ENCODE data around the gene OR5W2.
"Not testable (repeated sequence)": the region's sequence is repeated elsewhere in the genome, so short reads cannot be mapped to it uniquely, and the experiment has no call there.

Gene OR5W2

DNA sequence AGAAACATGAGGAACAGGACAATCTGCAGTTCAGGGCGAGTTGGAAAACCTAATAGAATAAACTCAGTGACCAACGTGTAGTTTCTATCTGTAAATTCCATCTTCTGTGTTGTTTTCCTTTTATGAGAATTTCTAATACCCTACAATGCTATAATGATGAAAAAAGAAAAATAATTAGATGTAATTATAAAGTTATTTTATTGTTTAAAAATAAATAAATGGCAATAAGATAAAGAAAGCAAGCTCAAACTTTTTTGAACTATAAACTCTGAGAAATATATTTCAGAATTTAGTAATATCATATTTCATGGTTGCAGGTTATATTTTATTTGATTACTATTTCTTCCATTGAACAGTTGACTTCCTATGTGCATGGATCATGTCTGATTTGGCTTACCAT lies 21.9 kb upstream of the OR5W2 start, which contains the start of gene OR5I1:
TSS of gene OR5I1 (minus strand) at position 101 of the 400 bp plus-strand sequence. CDS start at position 101, 0 bp downstream.
- TF ChIP-seq POLR2AphosphoS5 (IDR thresholded peaks at IDR 0.05; ENCODE audit: low read depth, low read length) (no peak), FOXP2 (optimal IDR thresholded peaks at IDR 0.05; ENCODE audit: borderline replicate concordance, extremely low read depth, extremely low read length, insufficient read depth) (no peak), SIN3A (IDR thresholded peaks at IDR 0.05; ENCODE audit: borderline replicate concordance, insufficient read depth, low read length) (no peak), TAF1 (IDR thresholded peaks at IDR 0.05; ENCODE audit: borderline replicate concordance, insufficient read depth, low read length) (no peak)
- TF ChIP-seq, protein P1, sequence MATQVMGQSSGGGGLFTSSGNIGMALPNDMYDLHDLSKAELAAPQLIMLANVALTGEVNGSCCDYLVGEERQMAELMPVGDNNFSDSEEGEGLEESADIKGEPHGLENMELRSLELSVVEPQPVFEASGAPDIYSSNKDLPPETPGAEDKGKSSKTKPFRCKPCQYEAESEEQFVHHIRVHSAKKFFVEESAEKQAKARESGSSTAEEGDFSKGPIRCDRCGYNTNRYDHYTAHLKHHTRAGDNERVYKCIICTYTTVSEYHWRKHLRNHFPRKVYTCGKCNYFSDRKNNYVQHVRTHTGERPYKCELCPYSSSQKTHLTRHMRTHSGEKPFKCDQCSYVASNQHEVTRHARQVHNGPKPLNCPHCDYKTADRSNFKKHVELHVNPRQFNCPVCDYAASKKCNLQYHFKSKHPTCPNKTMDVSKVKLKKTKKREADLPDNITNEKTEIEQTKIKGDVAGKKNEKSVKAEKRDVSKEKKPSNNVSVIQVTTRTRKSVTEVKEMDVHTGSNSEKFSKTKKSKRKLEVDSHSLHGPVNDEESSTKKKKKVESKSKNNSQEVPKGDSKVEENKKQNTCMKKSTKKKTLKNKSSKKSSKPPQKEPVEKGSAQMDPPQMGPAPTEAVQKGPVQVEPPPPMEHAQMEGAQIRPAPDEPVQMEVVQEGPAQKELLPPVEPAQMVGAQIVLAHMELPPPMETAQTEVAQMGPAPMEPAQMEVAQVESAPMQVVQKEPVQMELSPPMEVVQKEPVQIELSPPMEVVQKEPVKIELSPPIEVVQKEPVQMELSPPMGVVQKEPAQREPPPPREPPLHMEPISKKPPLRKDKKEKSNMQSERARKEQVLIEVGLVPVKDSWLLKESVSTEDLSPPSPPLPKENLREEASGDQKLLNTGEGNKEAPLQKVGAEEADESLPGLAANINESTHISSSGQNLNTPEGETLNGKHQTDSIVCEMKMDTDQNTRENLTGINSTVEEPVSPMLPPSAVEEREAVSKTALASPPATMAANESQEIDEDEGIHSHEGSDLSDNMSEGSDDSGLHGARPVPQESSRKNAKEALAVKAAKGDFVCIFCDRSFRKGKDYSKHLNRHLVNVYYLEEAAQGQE (IDR thresholded peaks at IDR 0.05; ENCODE audit: insufficient read depth in 1 of 2, low read depth in 2 of 2, low read length in 2 of 2) = no peak

DNA sequence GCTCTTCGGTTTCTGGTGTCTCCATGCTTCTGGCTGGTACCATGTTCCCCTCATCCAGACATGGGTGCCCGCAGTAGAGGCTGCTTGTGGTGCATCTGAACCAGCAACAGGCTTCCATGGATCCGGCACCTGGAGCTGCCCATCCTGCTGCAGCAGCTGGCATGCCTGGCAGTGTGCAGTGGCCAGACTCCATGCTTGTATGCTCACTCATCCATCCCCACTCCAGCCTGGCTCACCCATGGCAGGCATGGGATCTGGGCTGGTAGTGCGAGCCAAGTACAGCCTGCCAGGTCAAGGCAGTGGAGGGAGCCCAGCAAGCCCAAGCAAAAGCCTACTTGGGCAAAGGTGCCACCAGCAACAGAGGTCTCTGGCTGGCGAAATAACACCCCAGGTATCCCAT lies 6.2 kb upstream of the OR5W2 start:
- TF ChIP-seq SIN3A (IDR thresholded peaks at IDR 0.05; ENCODE audit: borderline replicate concordance, insufficient read depth, low read length) = no peak
- no peak for TF ChIP-seq FOXP2 (optimal IDR thresholded peaks at IDR 0.05; ENCODE audit: borderline replicate concordance, extremely low read depth, extremely low read length, insufficient read depth)
- no peak for TF ChIP-seq POLR2AphosphoS5 (IDR thresholded peaks at IDR 0.05; ENCODE audit: low read depth, low read length)
- TF ChIP-seq TAF1 (IDR thresholded peaks at IDR 0.05; ENCODE audit: borderline replicate concordance, insufficient read depth, low read length) = no peak
- TF ChIP-seq, protein P1 (IDR thresholded peaks at IDR 0.05; ENCODE audit: insufficient read depth in 1 of 2, low read depth in 2 of 2, low read length in 2 of 2) = no peak

DNA sequence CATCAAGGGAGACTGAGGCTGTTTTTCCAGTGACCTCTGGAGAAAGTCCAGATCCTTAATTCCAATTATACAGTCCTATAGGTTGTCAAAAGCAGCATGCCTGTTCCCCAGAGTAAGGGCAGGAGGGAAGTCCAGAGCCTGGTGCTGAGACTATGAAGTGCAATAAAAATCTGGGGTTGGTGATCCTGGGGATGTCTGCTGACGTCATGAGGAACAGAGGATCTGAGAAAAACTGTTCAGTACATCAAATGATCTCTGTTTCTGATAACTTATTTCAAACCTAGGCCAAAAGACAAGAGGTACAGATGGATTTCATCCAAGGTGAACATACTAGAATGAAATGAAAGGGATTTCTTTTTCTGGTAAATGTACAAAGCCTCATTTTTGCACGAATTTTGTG lies 12.1 kb downstream of the OR5W2 start:
- TF ChIP-seq SIN3A (IDR thresholded peaks at IDR 0.05; ENCODE audit: borderline replicate concordance, insufficient read depth, low read length) (no peak), FOXP2 (optimal IDR thresholded peaks at IDR 0.05; ENCODE audit: borderline replicate concordance, extremely low read depth, extremely low read length, insufficient read depth) (no peak), POLR2AphosphoS5 (IDR thresholded peaks at IDR 0.05; ENCODE audit: low read depth, low read length) (no peak), TAF1 (IDR thresholded peaks at IDR 0.05; ENCODE audit: borderline replicate concordance, insufficient read depth, low read length) (no peak)
- TF ChIP-seq, protein P1 (IDR thresholded peaks at IDR 0.05; ENCODE audit: insufficient read depth in 1 of 2, low read depth in 2 of 2, low read length in 2 of 2) = no peak

DNA sequence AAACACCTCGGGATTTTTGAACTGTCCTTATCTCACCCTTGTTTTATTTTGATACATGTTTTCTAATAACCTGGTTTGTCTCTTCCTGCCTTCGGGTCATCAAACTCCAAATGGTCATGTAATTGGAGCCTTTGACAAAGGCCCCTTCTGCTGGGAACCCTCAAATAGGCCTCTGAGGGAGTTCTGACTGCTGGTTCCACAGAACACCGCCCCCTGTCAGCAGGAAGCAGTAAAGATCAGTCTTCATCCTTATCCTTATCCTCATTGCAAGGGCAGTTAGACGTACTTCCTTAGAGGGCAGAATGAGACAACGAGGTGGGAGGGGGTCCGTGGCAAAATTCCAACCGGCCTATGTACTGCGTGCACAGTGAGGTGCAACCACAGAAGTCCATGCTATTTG lies 19.2 kb downstream of the OR5W2 start:
- no peak for TF ChIP-seq FOXP2 (optimal IDR thresholded peaks at IDR 0.05; ENCODE audit: borderline replicate concordance, extremely low read depth, extremely low read length, insufficient read depth)
- no peak for TF ChIP-seq TAF1 (IDR thresholded peaks at IDR 0.05; ENCODE audit: borderline replicate concordance, insufficient read depth, low read length)
- TF ChIP-seq SIN3A (IDR thresholded peaks at IDR 0.05; ENCODE audit: borderline replicate concordance, insufficient read depth, low read length) = no peak
- no peak for TF ChIP-seq POLR2AphosphoS5 (IDR thresholded peaks at IDR 0.05; ENCODE audit: low read depth, low read length)
- TF ChIP-seq, protein P1 (IDR thresholded peaks at IDR 0.05; ENCODE audit: insufficient read depth in 1 of 2, low read depth in 2 of 2, low read length in 2 of 2) = no peak

DNA sequence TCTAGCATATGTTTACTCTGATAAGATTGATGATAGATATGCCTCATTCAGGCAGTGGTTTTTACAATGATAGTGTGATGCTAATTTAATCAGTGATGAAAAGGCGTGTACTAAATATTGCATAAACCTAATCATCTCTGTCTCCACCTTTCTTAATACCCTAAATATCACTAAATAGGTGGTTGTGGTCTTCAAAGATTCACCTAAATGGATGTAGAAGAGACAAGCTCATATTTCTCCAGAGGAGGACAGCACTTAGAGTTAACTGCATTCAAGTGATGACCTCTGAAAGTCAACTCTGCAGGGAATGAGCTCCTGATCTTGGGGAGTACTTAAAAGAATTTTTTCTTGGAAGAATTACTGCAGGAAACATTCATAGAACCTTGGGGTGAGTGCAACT lies 31.4 kb downstream of the OR5W2 start, which contains the start of gene TRIM51:
TSS of gene TRIM51 (plus strand) at position 301 of the 400 bp plus-strand sequence. CDS start 2,132 bp downstream, outside the sequence.
- not testable (repeated sequence) for TF ChIP-seq FOXP2 (optimal IDR thresholded peaks at IDR 0.05; ENCODE audit: borderline replicate concordance, extremely low read depth, extremely low read length, insufficient read depth); POLR2AphosphoS5 (IDR thresholded peaks at IDR 0.05; ENCODE audit: low read depth, low read length)
- TF ChIP-seq, protein P1 (IDR thresholded peaks at IDR 0.05; ENCODE audit: insufficient read depth in 1 of 2, low read depth in 2 of 2, low read length in 2 of 2) = not testable (repeated sequence)
